GM12878 (cell line): ENCODE data around the gene CD200R1. TPM values are rescaled to one million over a fixed set of nuclear protein-coding genes. Genes with fewer than 3 reads are reported as not detected.

Experiments
- CREM ChIP-seq: IDR thresholded peaks from 2 replicates; pipeline ENCODE4 v1.6.1; 2014; ENCODE audit warnings: antibody characterized with exemption, low read depth
- E2F8 ChIP-seq: fragments of 450-650 bp; IDR thresholded peaks from 2 replicates; pipeline ENCODE4 v1.6.1; 2018; ENCODE audit warnings: mild to moderate bottlenecking, low read depth, moderate library complexity; ENCODE audit not compliant: partially characterized antibody
- IKZF2 ChIP-seq, 2 experiments: fragments of 450-650 bp; IDR thresholded peaks; 2 replicates each; pipeline ENCODE4 v1.6.1; 2017; ENCODE audit warnings: mild to moderate bottlenecking in 2 of 2, moderate library complexity in 2 of 2
- IRF5 ChIP-seq: fragments of 450-650 bp; IDR thresholded peaks from 2 replicates; pipeline ENCODE4 v1.6.1; 2017; ENCODE audit warnings: borderline replicate concordance
- POLR2A ChIP-seq: IDR thresholded peaks from 2 replicates; pipeline ENCODE4 v1.6.1; 2011; ENCODE audit warnings: low read depth, mild to moderate bottlenecking, low read length
- ZBTB40 ChIP-seq: fragments of 450-650 bp; IDR thresholded peaks from 2 replicates; pipeline ENCODE4 v1.6.1; 2016; ENCODE audit warnings: mild to moderate bottlenecking, moderate library complexity, borderline replicate concordance
- ZNF687 ChIP-seq: fragments of 450-650 bp; IDR thresholded peaks from 2 replicates; pipeline ENCODE4 v1.6.1; 2017; ENCODE audit warnings: mild to moderate bottlenecking, moderate library complexity
- polyA plus RNA-seq, 11 experiments: library from polyadenylated mRNA; depleted of rRNA in 4 of 11; unstranded in 6 of 11; stranded (reverse) in 5 of 11; fragments of >200 nt; fragmentation: Nextera tagmentation in 4 of 11; fragmentation: Illumina TruSeq in 1 of 11; extraction: Ambion mirVana in 4 of 11; extraction: Trizol in 1 of 11; gene quantifications; 1 replicate in 1 of 11; 2 replicates in 10 of 11; pipeline versions ENCODE4 v1.2.1 to v1.2.3, GENCODE V29; 2011 to 2016; ENCODE audit warnings: inconsistent platforms in 2 of 11, missing spikeins in 2 of 11, low read depth in 1 of 11
- total RNA-seq, 4 experiments: library from RNA; depleted of rRNA in 3 of 4; stranded (reverse); fragments of >200 nt in 3 of 4; fragmentation: Illumina TruSeq in 1 of 4; extraction: Trizol in 1 of 4; gene quantifications; 2 replicates each; pipeline versions ENCODE4 v1.2.1 to v1.2.3, GENCODE V29; 2013 to 2021

The CD200R1 gene
- total and polyA plus RNA-seq, 10 of the 15 experiments (the other 5 are each of a cell fraction or from before 2014, with no cell fraction given): 0.15 to 1.1 (median 0.88) TPM

- TF ChIP-seq ZNF687 (peak; percentile 98), E2F8 (no peak), IKZF2 (IDR thresholded peaks at IDR 0.05) (peak; percentile 66 to 81; a peak in 3 of 4 replicates), ZBTB40 (peak; percentile 90), POLR2A (peak; percentile 93), IRF5 (no peak), CREM (peak; percentile 37; the same call in 1 of the 2 replicates)
Observed at GRCh38 chr3:113019182-113020137, 44.6 kb upstream of the CD200R1 start (continued).
